KOPT-K1 (cell line): Measurements from ENCODE around the gene LRRN4CL.
"Not testable (repeated sequence)": the region's sequence is repeated elsewhere in the genome, so short reads cannot be mapped to it uniquely, and the experiment has no call there.

Source experiments
- H3K27ac ChIP-seq: fragments of 200-600 bp; sonication (generic); 2 replicates; pipeline ENCODE4 v1.5.1; 2016; ENCODE audit warnings: antibody characterized with exemption, mild to moderate bottlenecking, low read depth, low read length; ENCODE audit not compliant: poor library complexity, severe bottlenecking
- H3K36me3 ChIP-seq: fragments of 200-600 bp; sonication (generic); 2 replicates; pipeline ENCODE4 v1.5.1; 2017; ENCODE audit warnings: antibody characterized with exemption, mild to moderate bottlenecking, low read length, moderate library complexity; ENCODE audit not compliant: insufficient read depth
- H3K9me3 ChIP-seq: fragments of 200-600 bp; sonication (generic); 2 replicates; pipeline ENCODE4 v1.5.1; 2017; ENCODE audit warnings: antibody characterized with exemption, low read length, mild to moderate bottlenecking; ENCODE audit not compliant: insufficient read depth, poor library complexity, severe bottlenecking

The LRRN4CL gene

DNA sequence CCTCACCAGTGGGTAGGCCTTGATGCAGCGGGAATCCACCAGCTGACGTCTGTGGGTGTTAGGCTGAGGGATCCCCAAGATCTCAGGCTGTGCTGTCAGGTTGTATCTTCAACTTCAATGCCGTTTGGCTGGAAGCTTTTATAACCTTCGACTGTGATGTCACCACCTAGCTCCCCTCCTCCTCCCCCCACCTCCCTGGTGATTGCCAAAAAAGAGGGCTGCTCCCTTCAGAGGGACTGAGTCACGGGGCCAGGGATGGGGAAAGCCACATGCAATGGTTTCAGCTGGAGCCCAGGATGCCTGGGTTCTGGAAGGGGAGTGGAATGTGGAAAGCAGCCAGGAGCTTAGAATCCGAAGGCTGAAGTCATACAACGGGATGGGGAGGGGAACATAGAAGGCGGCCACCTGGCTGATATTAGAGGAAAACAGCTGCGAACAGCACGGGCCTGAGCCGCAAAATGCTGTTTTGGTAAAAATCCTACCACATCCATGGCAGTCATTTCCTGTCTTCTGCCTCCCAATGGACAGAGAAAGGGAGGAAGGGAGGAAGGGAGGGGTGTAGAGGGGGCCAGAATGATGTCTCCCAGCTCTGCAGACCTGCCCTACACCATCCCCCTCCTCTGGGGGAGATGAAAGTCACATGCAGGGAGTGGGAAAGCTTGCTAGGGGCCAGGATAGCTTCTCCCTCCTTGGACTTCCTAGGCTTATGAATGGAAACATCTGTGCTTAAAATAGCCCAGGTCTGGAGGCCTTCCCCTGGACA, at the start of gene LRRN4CL:
Gene LRRN4CL (minus strand): TSS at position 110 of the 763 bp plus-strand sequence. CDS start 1,022 bp downstream, outside the sequence.
- H3K9me3 ChIP-seq, result no peaks in the 10 kb centered on the region
- H3K27ac ChIP-seq, result no peak within 1 kb of the TSS
- peaks cover 44% of the 10 kb centered on the region for H3K36me3 ChIP-seq

DNA sequence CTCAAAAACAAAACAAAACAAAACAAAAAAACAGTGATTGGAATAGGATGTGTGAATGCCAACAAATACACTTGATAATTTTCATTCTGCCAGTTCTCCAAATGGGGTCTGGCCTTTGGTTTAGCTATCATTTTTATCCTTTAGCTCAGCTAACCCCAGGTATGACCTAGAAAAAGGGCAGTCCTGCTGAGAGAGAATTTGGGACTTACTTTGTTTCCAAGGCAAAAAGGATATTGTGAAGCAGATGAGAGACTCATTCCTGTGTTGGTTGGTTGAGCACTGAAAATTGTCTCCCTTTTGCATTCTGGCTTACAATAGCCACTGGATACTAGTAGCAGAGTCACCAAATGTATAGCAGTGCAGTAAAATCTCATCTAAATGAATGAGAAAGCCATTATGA, 47.9 kb upstream of the LRRN4CL start:
- Histone ChIP-seq H3K36me3 (peaks cover 95% of the 10 kb centered on the region), H3K9me3 (no peaks in the 10 kb centered on the region), H3K27ac (no peak overlapping the region)

DNA sequence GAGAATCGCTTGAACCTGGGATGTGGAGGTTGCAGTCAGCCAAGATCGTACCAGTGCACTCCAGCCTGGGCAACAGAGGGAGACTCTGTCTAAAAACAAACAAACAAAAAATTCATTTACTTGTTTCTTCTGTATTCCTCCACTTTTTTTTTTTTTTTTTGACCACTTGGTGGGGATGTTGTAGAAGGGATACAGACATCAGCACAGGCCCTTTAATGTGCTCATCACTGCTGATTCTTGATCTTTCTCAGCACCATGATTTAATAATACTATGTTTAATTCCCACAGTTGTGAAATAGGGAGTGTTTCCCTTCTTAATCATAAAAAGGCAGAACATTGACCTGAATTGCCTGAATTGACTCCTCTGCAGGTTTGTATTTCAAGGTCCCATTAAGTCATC, 43.5 kb upstream of the LRRN4CL start:
- no peak overlapping the region for H3K27ac ChIP-seq
- H3K36me3 ChIP-seq, result peaks cover 67% of the 10 kb centered on the region
- no peaks in the 10 kb centered on the region for H3K9me3 ChIP-seq

DNA sequence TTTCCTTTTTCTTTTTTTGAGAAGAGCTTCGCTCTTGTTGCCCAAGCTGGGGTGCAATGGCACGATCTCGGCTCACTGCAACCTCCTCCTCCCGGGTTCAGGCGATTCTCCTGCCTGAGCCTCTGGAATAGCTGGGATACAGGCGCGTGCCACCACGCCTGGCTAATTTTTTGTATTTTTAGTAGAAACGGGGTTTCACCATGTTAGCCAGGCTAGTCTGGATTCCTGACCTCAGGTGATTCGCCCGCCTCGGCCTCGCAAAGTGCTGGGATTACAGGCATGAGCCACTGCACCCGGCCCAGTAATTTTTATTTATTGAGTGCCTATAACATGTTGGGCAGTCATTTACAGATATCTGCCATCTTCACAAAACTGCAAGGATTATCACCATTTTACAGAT, 40.7 kb upstream of the LRRN4CL start:
- H3K27ac ChIP-seq, result peak overlapping the region; percentile 4
- peaks cover 56% of the 10 kb centered on the region for H3K36me3 ChIP-seq
- not testable (repeated sequence) for H3K9me3 ChIP-seq

DNA sequence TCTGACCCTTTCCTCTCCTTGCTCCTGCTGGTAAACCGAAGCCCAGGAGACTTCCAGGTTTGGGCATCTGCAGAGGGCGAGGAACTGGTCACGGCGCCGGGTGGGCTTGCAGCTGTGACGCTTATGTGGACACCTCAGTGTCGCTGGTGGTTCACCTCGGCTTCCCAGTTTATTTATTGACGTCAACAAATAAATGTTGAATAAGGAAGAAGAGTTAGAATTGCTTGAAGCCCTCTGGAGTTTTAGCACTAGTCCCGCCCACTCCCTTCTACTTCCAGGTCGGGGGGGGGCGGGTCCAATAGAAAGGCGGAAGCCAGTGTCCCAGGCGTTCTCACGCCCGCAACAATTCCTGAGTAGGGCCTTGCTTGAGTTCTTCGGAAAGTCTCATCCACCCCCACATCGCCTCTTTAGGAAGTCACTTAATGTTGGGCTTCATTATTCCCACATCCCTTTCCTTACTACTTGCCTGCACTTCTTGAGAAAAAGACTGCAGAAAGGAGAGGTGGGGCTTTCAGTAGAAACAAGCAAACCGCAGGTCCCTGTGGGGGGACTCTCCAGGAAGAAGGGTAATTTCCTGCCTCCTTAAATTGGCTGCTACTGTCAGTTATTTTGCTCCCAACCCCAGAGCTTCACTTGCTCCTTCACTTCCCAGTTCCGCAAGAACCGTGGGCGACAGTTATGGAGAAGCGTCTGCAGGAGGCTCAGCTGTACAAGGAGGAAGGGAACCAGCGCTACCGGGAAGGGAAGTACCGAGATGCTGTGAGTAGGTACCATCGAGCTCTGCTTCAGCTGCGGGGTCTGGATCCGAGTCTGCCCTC, 39.0 kb upstream of the LRRN4CL start, which contains the start of gene TTC9C:
Gene TTC9C (plus strand): TSS at position 316 of the 818 bp plus-strand sequence. CDS start 363 bp downstream, at position 679.
- H3K36me3 ChIP-seq, result peaks cover 57% of the 10 kb centered on the region
- H3K9me3 ChIP-seq, result no peaks in the 10 kb centered on the region
- peak within 1 kb of the TSS; percentile 93 for H3K27ac ChIP-seq

DNA sequence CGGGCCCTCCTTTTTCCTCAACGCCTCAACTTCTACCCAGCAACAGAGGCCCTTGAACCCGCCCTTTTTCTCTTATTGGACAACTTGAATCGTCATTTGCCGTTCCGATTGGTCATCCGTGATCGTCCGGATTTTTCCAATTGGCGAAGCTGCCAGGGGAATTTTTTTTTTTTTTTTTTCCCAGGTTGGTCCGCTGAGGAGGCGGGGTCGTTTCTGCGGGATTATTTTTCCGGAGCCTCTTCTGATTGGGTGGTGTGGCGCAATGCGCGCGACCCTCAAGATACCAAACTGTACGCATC, 38.5 kb upstream of the LRRN4CL start:
- H3K36me3 ChIP-seq, result peaks cover 57% of the 10 kb centered on the region

DNA sequence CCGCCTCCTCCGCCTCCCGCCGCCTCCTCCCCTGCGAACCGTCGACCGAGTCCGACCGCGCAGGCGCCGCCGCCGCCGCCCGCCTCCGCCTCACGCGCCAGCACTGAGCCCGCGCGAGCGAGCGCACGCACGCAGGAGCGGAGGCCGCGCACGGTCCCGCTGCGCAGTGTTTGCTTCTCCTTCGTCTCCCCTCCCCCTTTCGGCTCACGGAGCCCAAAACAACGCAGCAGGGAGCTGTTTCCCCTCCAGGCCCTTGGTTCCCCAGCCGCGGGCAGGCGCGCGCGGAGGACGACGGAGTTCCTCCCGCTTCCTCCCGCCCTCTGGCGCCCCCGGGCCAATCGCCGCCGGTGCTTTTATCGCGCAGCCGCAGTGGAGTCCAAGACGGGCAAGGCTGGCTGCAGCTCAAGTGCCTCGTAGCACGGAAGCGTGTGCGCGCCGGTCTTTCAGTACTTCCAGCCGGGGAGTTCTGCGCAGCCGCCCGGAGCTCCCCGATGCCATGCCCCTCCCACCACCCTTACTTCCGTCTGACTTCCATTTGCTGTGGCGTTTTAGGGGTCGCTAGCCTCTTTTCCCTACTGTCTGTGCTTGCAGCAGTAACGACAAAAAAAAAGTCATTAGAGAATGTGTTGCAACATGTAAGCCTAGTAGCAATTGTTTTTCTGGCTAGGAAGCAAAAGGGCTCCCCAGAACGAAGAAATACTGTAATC, 38.0 kb upstream of the LRRN4CL start, which contains the start of gene HNRNPUL2:
Gene HNRNPUL2 (minus strand): TSS at position 293 of the 707 bp plus-strand sequence. CDS start 301 bp downstream, outside the sequence.
- Histone ChIP-seq H3K9me3 (no peaks in the 10 kb centered on the region), H3K27ac (peak within 1 kb of the TSS; percentile 93), H3K36me3 (peaks cover 57% of the 10 kb centered on the region)

More for the DNA sequence above, 38.5 kb upstream of the LRRN4CL start:
- H3K9me3 ChIP-seq, result no peaks in the 10 kb centered on the region
- H3K27ac ChIP-seq, result peak overlapping the region; percentile 93

DNA sequence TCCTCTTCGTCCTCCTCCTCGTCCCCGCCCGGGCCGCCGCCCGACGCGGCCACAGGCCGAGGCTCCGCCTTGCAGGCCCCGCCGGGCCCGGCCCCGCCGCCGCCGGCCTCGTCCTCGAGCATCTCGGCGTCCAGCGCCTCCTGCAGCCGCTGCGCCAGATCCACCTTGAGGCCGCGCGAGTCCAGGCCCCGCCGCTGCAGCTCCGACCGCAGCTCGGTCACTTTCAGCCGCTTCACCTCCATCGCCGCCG, 37.5 kb upstream of the LRRN4CL start:
- H3K27ac ChIP-seq, result peak overlapping the region; percentile 93
- H3K36me3 ChIP-seq, result peaks cover 57% of the 10 kb centered on the region
- no peaks in the 10 kb centered on the region for H3K9me3 ChIP-seq

DNA sequence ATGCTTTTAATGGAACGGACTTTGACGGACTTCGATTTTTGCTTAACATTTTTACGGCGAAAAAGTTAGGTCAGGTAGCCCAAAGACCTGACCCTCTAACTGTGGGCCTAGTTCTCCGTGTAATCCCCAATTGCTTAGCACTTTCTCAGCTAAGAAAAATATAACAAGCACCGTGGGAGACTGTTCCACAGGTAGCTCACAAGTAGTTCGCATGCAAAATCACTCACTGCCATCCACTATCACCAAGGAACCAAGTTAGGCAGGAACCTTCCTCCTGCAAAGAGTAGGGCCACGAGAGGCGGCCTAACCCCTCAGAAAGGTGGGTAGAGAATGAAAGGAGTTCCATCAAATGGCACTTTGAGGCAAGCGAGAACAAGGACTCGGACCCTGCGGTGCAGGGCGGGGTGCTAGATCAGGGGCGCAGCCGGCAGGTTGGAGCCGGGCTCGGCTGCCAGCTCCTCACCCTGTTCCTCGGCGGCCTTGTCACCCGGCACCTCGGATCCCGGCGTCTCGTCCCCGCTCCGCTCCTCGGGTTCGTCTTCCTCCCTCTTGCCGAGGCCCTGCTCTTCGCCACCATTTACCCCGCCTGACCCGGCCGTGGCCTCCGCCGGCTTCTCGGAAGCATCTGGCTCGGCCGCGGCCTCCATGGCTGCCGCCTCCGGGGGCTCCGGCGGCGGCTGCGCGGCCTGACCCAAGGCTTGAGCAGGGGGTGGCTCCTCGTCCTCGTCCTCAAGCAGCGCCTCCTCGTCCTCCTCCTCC, 37.0 kb upstream of the LRRN4CL start:
- H3K27ac ChIP-seq, result peak overlapping the region; percentile 93
- peaks cover 57% of the 10 kb centered on the region for H3K36me3 ChIP-seq
- no peaks in the 10 kb centered on the region for H3K9me3 ChIP-seq

DNA sequence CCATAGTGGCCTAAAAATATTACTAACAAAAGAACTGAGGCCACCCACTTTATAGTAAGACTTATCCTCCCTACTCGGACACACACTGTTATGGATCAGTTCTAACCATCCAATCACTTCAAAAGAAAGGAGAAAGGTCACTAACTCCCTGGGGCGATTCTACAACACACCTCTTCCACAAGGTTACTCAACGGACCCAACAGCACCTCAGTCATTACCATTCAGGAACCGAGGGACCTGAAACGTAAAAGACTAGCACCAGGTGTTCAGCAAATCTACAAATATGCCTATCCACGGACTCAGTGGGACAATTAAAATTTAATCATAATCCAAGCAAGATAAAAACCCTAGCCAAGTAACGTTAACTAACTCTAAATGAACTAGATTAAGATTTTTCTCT, 36.3 kb upstream of the LRRN4CL start:
- Histone ChIP-seq H3K36me3 (peaks cover 60% of the 10 kb centered on the region), H3K27ac (peak overlapping the region; percentile 93), H3K9me3 (no peaks in the 10 kb centered on the region)

DNA sequence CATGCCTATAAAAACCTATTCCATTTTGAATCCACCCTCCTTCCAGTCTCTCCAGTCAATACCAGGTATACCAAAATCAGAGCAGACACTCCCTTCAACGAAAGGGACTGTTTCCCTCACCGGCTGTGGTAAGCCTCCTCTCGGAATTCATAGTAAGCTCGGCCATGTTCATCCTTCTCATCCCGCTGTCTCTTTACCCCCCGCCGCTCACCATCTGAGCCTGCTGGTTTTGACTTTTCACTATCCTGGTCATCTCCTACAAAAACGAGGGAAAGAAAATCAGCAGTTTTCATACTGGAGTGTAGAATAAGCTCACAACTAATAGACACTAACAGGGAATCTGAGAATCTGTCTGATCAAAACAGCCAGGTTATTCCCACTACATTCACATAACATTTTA, 34.8 kb upstream of the LRRN4CL start:
- no peaks in the 10 kb centered on the region for H3K9me3 ChIP-seq
- H3K36me3 ChIP-seq, result peaks cover 74% of the 10 kb centered on the region
- peak overlapping the region; percentile 17 for H3K27ac ChIP-seq

DNA sequence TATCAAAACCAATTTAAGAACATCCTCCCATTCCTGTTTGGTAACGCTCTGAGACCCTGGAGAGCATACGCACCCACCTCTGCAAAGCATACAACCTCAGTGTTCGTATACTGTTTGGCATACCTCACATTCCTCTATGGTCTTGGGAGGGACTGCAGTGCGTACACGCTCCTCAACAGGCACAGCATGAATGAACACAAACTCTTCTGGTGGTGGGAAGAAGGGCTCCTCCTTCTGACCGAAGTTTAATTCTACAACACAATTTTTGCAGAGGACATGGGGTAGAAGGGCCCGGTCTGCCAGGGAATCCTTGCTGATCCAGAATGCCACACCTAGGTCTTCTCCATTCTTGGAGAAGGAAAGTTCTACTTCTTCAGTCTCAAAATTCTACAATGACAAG, 32.7 kb upstream of the LRRN4CL start:
- no peaks in the 10 kb centered on the region for H3K9me3 ChIP-seq
- no peak overlapping the region for H3K27ac ChIP-seq
- H3K36me3 ChIP-seq, result peaks cover 96% of the 10 kb centered on the region

DNA sequence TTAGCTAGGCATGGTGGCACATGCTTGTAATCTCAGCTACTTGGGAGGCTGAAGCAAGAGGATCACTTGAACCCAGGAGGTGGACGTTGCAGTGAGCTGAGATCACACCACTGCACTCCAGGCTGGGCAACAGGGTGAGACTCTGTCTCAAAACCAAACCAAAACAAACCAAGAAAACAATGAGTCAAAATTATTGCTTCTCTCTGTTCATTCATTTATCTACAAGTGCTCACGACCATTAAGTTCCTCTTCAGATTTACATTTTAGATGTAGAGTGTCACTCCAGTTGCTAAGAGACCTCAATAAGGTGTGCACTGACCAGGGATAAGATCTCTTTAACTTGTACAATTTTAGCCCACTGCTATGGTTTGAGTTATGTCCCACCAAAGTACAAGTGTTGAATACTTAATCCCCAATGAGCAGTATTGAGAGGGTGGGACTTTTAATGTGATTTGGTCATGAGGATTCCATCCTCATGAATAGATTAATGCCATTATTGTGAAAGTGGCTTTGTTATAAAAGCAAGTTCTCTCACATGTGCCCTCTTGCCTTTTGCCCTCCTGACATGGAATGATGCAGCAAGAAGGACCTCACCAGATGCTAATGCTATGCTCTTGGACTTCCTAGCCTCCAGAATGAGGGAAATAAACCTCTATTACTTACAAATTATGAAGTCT, 30.1 kb upstream of the LRRN4CL start:
- no peak overlapping the region for H3K27ac ChIP-seq
- H3K9me3 ChIP-seq, result no peaks in the 10 kb centered on the region
- H3K36me3 ChIP-seq, result peaks cover 100% of the 10 kb centered on the region

DNA sequence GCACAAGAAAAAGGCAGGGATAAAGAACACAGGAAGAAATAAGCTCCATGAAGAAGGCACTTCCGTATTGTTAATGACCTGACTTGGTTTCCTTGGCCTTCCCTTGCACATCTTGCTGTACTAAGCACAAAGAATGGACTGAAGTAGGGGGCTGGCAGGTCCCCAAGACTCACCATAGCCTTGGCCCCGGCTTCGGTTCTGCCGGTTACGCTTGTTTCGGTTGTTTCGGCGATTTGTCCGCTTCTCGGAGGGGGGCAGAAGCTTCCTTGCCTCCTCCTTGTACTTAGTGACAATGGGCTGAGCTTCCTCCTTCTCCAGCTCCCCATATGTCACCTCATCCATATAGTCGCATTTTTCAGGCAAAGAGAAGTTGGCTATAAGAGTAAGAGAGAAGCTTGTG, 27.5 kb upstream of the LRRN4CL start:
- Histone ChIP-seq H3K27ac (no peak overlapping the region), H3K36me3 (peaks cover 99% of the 10 kb centered on the region), H3K9me3 (no peaks in the 10 kb centered on the region)
